A673 (cell line): Measurements from ENCODE around the gene FBXO3. TPM values are rescaled to one million over a fixed set of nuclear protein-coding genes. Genes with fewer than 3 reads are reported as not detected.
A peak's percentile ranks its signal among the peaks of the same experiment; 100 is the strongest.
"Not testable (repeated sequence)": the region's sequence is repeated elsewhere in the genome, so short reads cannot be mapped to it uniquely, and the experiment has no call there.

Source experiments
- Bru-seq: library from RNA; stranded (reverse); fragments of 400-500 nt; gene quantifications from one replicate; lab custom pipeline; 2021; lab: Mats Ljungman, UMichigan
- BruChase-seq, 2 experiments: library from RNA; stranded (reverse); fragments of 400-500 nt; gene quantifications; one replicate each; lab custom pipeline; 2021; lab: Mats Ljungman, UMichigan
- BruUV-seq: library from RNA; stranded (reverse); fragments of 400-500 nt; replicated peaks from 2 replicates; lab custom pipeline; 2021; lab: Mats Ljungman, UMichigan
- CTCF ChIA-PET: fragments of 300-600 bp; sonication (Branson Sonifier 250); formaldehyde crosslinking; loops from one replicate; lab custom pipeline; 2022; ENCODE audit warnings: antibody characterized with exemption; lab: Charles Lee
- POLR2A ChIA-PET: fragments of 300-600 bp; sonication (Branson Sonifier 250); formaldehyde crosslinking; loops from one replicate; lab custom pipeline; 2022; ENCODE audit warnings: antibody characterized with exemption; ENCODE audit not compliant: low non-redundant PET; lab: Charles Lee
- DNase-seq: peaks from one replicate; pipeline ENCODE4 v3.0.0-alpha.2; 2015; ENCODE audit warnings: low spot score
- H3K27ac ChIP-seq: fragments of 200-600 bp; sonication (generic); 2 replicates; pipeline ENCODE4 v1.5.1; 2016; ENCODE audit warnings: mixed run types, low read depth, mild to moderate bottlenecking, mixed read lengths, antibody characterized with exemption, low read length; ENCODE audit not compliant: poor library complexity, severe bottlenecking
- H3K27me3 ChIP-seq: fragments of 200-600 bp; sonication (generic); replicated peaks from 2 replicates; pipeline ENCODE4 v1.6.1; 2017; ENCODE audit warnings: mixed run types, low read depth, mild to moderate bottlenecking, mixed read lengths, antibody characterized with exemption, low read length; ENCODE audit not compliant: insufficient read depth, poor library complexity
- H3K36me3 ChIP-seq: fragments of 200-600 bp; sonication (generic); 2 replicates; pipeline ENCODE4 v1.6.1; 2016; ENCODE audit warnings: mixed run types, mild to moderate bottlenecking, mixed read lengths, antibody characterized with exemption, low read length; ENCODE audit not compliant: insufficient read depth, poor library complexity, severe bottlenecking
- H3K4me1 ChIP-seq: fragments of 200-600 bp; sonication (generic); 2 replicates; pipeline ENCODE4 v1.6.1; 2017; ENCODE audit warnings: mixed run types, mild to moderate bottlenecking, mixed read lengths, antibody characterized with exemption, low read length; ENCODE audit not compliant: insufficient read depth, poor library complexity, severe bottlenecking
- H3K4me3 ChIP-seq: fragments of 200-600 bp; sonication (generic); 2 replicates; pipeline ENCODE4 v1.5.1; 2016; ENCODE audit warnings: low read depth, mixed run types, mild to moderate bottlenecking, mixed read lengths, low read length; ENCODE audit not compliant: poor library complexity, severe bottlenecking
- H3K9me3 ChIP-seq: fragments of 200-600 bp; sonication (generic); 2 replicates; pipeline ENCODE4 v1.6.1; 2016; ENCODE audit warnings: mixed run types, low read depth, mild to moderate bottlenecking, mixed read lengths, antibody characterized with exemption, low read length; ENCODE audit not compliant: poor library complexity, severe bottlenecking
- CTCF ChIP-seq: fragments of 300-800, 200-600 bp; sonication (generic); conservative IDR thresholded peaks from 2 replicates; pipeline ENCODE4 v1.5.1; 2017; ENCODE audit warnings: low read depth, mild to moderate bottlenecking, antibody characterized with exemption, low read length, moderate library complexity, mixed read lengths
- EZH2 ChIP-seq: fragments of 200-600 bp; sonication (generic); IDR thresholded peaks from 2 replicates; pipeline ENCODE4 v1.6.1; 2017; ENCODE audit warnings: borderline replicate concordance, low read depth, mild to moderate bottlenecking, mixed read lengths, antibody characterized with exemption, low read length; ENCODE audit not compliant: poor library complexity, severe bottlenecking
- intact Hi-C: fragments of 100-400 bp; cut with micrococcal nuclease; formaldehyde crosslinking; loops from one replicate; pipeline ENCODE4 v1.10.0; 2022; ENCODE audit not compliant: unreplicated experiment
- long read RNA-seq: library from polyadenylated mRNA; stranded (forward); transcript quantifications from one replicate; pipeline ENCODE4 v2.0.0, GENCODE V29; 2022
- total RNA-seq: library from RNA; stranded (reverse); gene quantifications from 2 replicates; pipeline ENCODE4 v1.2.3, GENCODE V29; 2021

Gene FBXO3
- 59.2 and 64.6 TPM in 2 replicates for total RNA-seq
- percentile 89 among the genes with signal in this experiment for Bru-seq, nascent RNA
- percentile 93 among the genes with signal in this experiment for BruChase-seq, experiment 1, labeled RNA remaining after a 2-hour chase
- percentile 91 among the genes with signal in this experiment for BruChase-seq, experiment 2, labeled RNA remaining after a 6-hour chase
- long read RNA-seq, transcript FBXO3-202 (10 exons, 1,672 nt), result minor isoform, 33 of 224 reads
- long read RNA-seq, transcript FBXO3-201 (11 exons, 2,397 nt), result major isoform, 116 of 224 reads
- long read RNA-seq, partial matches to known transcripts, result 10 of 224 reads
- long read RNA-seq, other reads (novel, unspliced or antisense), result 64 of 224 reads

- POLR2A ChIA-PET, result interaction anchor here (0.6 kb wide), 1 partner anchor 659 kb away, joined by 8 read pairs; no protein-coding TSS in a partner anchor
- peak; percentile 99 for DNase-seq
- BruUV-seq, result TSS peak; percentile 28
- Histone ChIP-seq H3K27me3 (no peaks in the 10 kb centered on the region), H3K4me3 (peak within 1 kb of the TSS; percentile 73), H3K4me1 (peaks cover 43% of the 10 kb centered on the region), H3K36me3 (peaks cover 8% of the 10 kb centered on the region), H3K27ac (peak within 1 kb of the TSS; percentile 69), H3K9me3 (no peaks in the 10 kb centered on the region)
- intact Hi-C loops, result no loop called here
- TF ChIP-seq CTCF (no peak), EZH2 (no peak)
- CTCF ChIA-PET, result interaction anchor here (0.6 to 1.3 kb wide), 3 partner anchors 11 to 34 kb away, joined by 3 to 7 read pairs (median 6); no protein-coding TSS in a partner anchor
Measured at GRCh38 chr11:33773987-33774735, at the start of gene FBXO3. Gene FBXO3 (minus strand): TSS chr11:33774520. CDS start chr11:33774497, 23 bp downstream.

GRCh38 chr11:33822981-33823380 is 48.7 kb upstream of the FBXO3 start:
- H3K4me1 ChIP-seq, H3K27ac ChIP-seq, CTCF ChIA-PET, H3K36me3 ChIP-seq, DNase-seq, H3K9me3 ChIP-seq, BruUV-seq, H3K4me3 ChIP-seq, POLR2A ChIA-PET, H3K27me3 ChIP-seq: not testable (repeated sequence)
- intact Hi-C loops, result loop anchor here (10.0 kb wide), 2 partner anchors 658 to 1098 kb away; partner anchors contain the start of gene CSTF3

GRCh38 chr11:33819278-33820035 is 45.1 kb upstream of the FBXO3 start:
- Histone ChIP-seq H3K36me3 (no peaks in the 10 kb centered on the region), H3K4me3 (no peak overlapping the region), H3K27me3 (peaks cover 7% of the 10 kb centered on the region), H3K4me1 (no peaks in the 10 kb centered on the region), H3K27ac (no peak overlapping the region), H3K9me3 (no peaks in the 10 kb centered on the region)
- POLR2A ChIA-PET, result no interaction called here
- BruUV-seq, result no TSS peak
- DNase-seq, result no peak
- no peak for TF ChIP-seq EZH2
- TF ChIP-seq CTCF, result no peak
- intact Hi-C loops, result loop anchor here (10.0 kb wide), 2 partner anchors 655 to 1095 kb away; partner anchors contain the start of gene CSTF3
- CTCF ChIA-PET, result interaction anchor here (0.7 kb wide), 1 partner anchor 1976 kb away, joined by 3 read pairs; no protein-coding TSS in a partner anchor
